HEK293 (cell line): ENCODE results near the gene PHACTR1.

Experiments
- KLF7 ChIP-seq: fragments of 450-650 bp; formaldehyde crosslinking; IDR thresholded peaks from 2 replicates; pipeline ENCODE4 v1.5.1; 2016; ENCODE audit warnings: missing biosample characterization, missing genetic modification characterization, borderline replicate concordance
- OSR2 ChIP-seq: fragments of 450-650 bp; formaldehyde crosslinking; IDR thresholded peaks from 2 replicates; pipeline ENCODE4 v1.5.1; 2016; ENCODE audit warnings: missing biosample characterization, missing genetic modification characterization
- SCRT1 ChIP-seq: fragments of 450-650 bp; formaldehyde crosslinking; IDR thresholded peaks from 2 replicates; pipeline ENCODE4 v1.5.1; 2016; ENCODE audit warnings: missing biosample characterization, missing genetic modification characterization, borderline replicate concordance
- SCRT2 ChIP-seq: fragments of 450-650 bp; formaldehyde crosslinking; IDR thresholded peaks from 2 replicates; pipeline ENCODE4 v1.5.1; 2016; ENCODE audit warnings: missing biosample characterization, missing genetic modification characterization
- SP7 ChIP-seq: fragments of 450-650 bp; formaldehyde crosslinking; IDR thresholded peaks from 2 replicates; pipeline ENCODE4 v1.5.1; 2016; ENCODE audit warnings: missing biosample characterization, missing genetic modification characterization
- YY2 ChIP-seq: fragments of 450-650 bp; formaldehyde crosslinking; IDR thresholded peaks from 2 replicates; pipeline ENCODE4 v1.5.1; 2016; ENCODE audit warnings: missing biosample characterization, missing genetic modification characterization
- ZBTB8A ChIP-seq: fragments of 450-650 bp; formaldehyde crosslinking; IDR thresholded peaks from 2 replicates; pipeline ENCODE4 v1.5.1; 2016; ENCODE audit warnings: missing biosample characterization, missing genetic modification characterization
- ZNF157 ChIP-seq: fragments of 450-650 bp; formaldehyde crosslinking; IDR thresholded peaks from 2 replicates; pipeline ENCODE4 v1.5.1; 2016; ENCODE audit warnings: missing biosample characterization, missing genetic modification characterization
- ZNF2 ChIP-seq: fragments of 450-650 bp; formaldehyde crosslinking; IDR thresholded peaks from 2 replicates; pipeline ENCODE4 v1.5.1; 2016; ENCODE audit warnings: missing biosample characterization, missing genetic modification characterization
- ZNF23 ChIP-seq: fragments of 450-650 bp; formaldehyde crosslinking; IDR thresholded peaks from 2 replicates; pipeline ENCODE4 v1.5.1; 2016; ENCODE audit warnings: missing biosample characterization, missing genetic modification characterization, borderline replicate concordance
- ZNF274 ChIP-seq, 2 experiments: fragments of 200-500 bp in 1 of 2; fragments of 450-650 bp in 1 of 2; sonication (Bioruptor generic) in 1 of 2; formaldehyde crosslinking in 1 of 2; IDR thresholded peaks; 2 replicates each; pipeline versions ENCODE4 v1.5.1 to v1.6.1; 2014 to 2016; ENCODE audit warnings: borderline replicate concordance in 1 of 2, inconsistent platforms in 1 of 2, low read length in 1 of 2, missing biosample characterization in 1 of 2, missing genetic modification characterization in 1 of 2
- ZNF292 ChIP-seq: fragments of 450-650 bp; formaldehyde crosslinking; IDR thresholded peaks from 2 replicates; pipeline ENCODE4 v1.5.1; 2016; ENCODE audit warnings: low read depth, missing biosample characterization, missing genetic modification characterization, borderline replicate concordance
- ZNF335 ChIP-seq: fragments of 450-650 bp; formaldehyde crosslinking; conservative IDR thresholded peaks from 2 replicates; pipeline ENCODE4 v1.5.1; 2016; ENCODE audit warnings: missing biosample characterization, missing genetic modification characterization
- ZNF394 ChIP-seq: fragments of 450-650 bp; formaldehyde crosslinking; IDR thresholded peaks from 2 replicates; pipeline ENCODE4 v1.5.1; 2016; ENCODE audit warnings: missing biosample characterization, missing genetic modification characterization, mild to moderate bottlenecking, moderate library complexity, borderline replicate concordance
- ZNF449 ChIP-seq: fragments of 450-650 bp; formaldehyde crosslinking; IDR thresholded peaks from 2 replicates; pipeline ENCODE4 v1.5.1; 2017; ENCODE audit warnings: missing biosample characterization, mild to moderate bottlenecking, missing genetic modification characterization, moderate library complexity
- ZNF529 ChIP-seq: fragments of 450-650 bp; formaldehyde crosslinking; IDR thresholded peaks from 2 replicates; pipeline ENCODE4 v1.5.1; 2017; ENCODE audit warnings: missing genetic modification characterization, missing biosample characterization; ENCODE audit not compliant: insufficient replicate concordance
- ZNF530 ChIP-seq: fragments of 450-650 bp; formaldehyde crosslinking; IDR thresholded peaks from 2 replicates; pipeline ENCODE4 v1.5.1; 2016; ENCODE audit warnings: low read depth, missing biosample characterization, missing genetic modification characterization
- ZNF548 ChIP-seq: fragments of 450-650 bp; formaldehyde crosslinking; IDR thresholded peaks from 2 replicates; pipeline ENCODE4 v1.5.1; 2016; ENCODE audit warnings: missing biosample characterization, missing genetic modification characterization
- ZNF555 ChIP-seq: fragments of 450-650 bp; formaldehyde crosslinking; conservative IDR thresholded peaks from 2 replicates; pipeline ENCODE4 v1.5.1; 2017; ENCODE audit warnings: missing biosample characterization, mild to moderate bottlenecking, missing genetic modification characterization, inconsistent platforms
- ZNF561 ChIP-seq: fragments of 450-650 bp; IDR thresholded peaks from 2 replicates; pipeline ENCODE4 v1.5.1; 2018; ENCODE audit warnings: missing biosample characterization, missing genetic modification characterization, borderline replicate concordance
- ZNF571 ChIP-seq: fragments of 450-650 bp; formaldehyde crosslinking; IDR thresholded peaks from 2 replicates; pipeline ENCODE4 v1.5.0; 2017; ENCODE audit warnings: missing biosample characterization, missing genetic modification characterization
- ZNF624 ChIP-seq: fragments of 450-650 bp; formaldehyde crosslinking; IDR thresholded peaks from 2 replicates; pipeline ENCODE4 v1.5.1; 2017; ENCODE audit warnings: missing biosample characterization, missing genetic modification characterization
- ZNF677 ChIP-seq: fragments of 450-650 bp; IDR thresholded peaks from 2 replicates; pipeline ENCODE4 v1.5.0; 2018; ENCODE audit warnings: missing biosample characterization, mild to moderate bottlenecking, missing genetic modification characterization, moderate library complexity
- ZNF76 ChIP-seq: fragments of 450-650 bp; formaldehyde crosslinking; IDR thresholded peaks from 2 replicates; pipeline ENCODE4; 2016; ENCODE audit warnings: low read depth, missing biosample characterization, missing genetic modification characterization, borderline replicate concordance
- ZNF768 ChIP-seq: fragments of 450-650 bp; formaldehyde crosslinking; IDR thresholded peaks from 2 replicates; pipeline ENCODE4 v1.5.1; 2018; ENCODE audit warnings: missing biosample characterization, mild to moderate bottlenecking, missing genetic modification characterization
- ZSCAN4 ChIP-seq: fragments of 450-650 bp; formaldehyde crosslinking; IDR thresholded peaks from 2 replicates; pipeline ENCODE4 v1.5.1; 2017; ENCODE audit warnings: missing biosample characterization, missing genetic modification characterization
- ZSCAN5A ChIP-seq: fragments of 450-650 bp; formaldehyde crosslinking; IDR thresholded peaks from 2 replicates; pipeline ENCODE4 v1.5.1; 2016; ENCODE audit warnings: missing biosample characterization, missing genetic modification characterization
- TF ChIP-seq, protein P1 (sequence below): fragments of 450-650 bp; formaldehyde crosslinking; IDR thresholded peaks from 2 replicates; pipeline ENCODE4 v1.5.1; 2016; ENCODE audit warnings: missing biosample characterization, missing genetic modification characterization
- TF ChIP-seq, protein P2 (sequence below): fragments of 450-650 bp; formaldehyde crosslinking; conservative IDR thresholded peaks from 2 replicates; pipeline ENCODE4 v1.5.1; 2016; ENCODE audit warnings: low read depth, missing biosample characterization, missing genetic modification characterization

PHACTR1 gene

GRCh38 chr6:13012977-13013680 is 296.6 kb downstream of the PHACTR1 start (continued):
- TF ChIP-seq ZNF449 (tag by site-specific recombination) (no peak), SP7 (tag by site-specific recombination) (no peak), ZNF76 (tag by site-specific recombination) (no peak), ZNF157 (no peak), ZNF335 (tag by site-specific recombination) (peak; percentile 44), ZSCAN4 (no peak), ZNF571 (tag by site-specific recombination) (no peak), KLF7 (tag by site-specific recombination) (no peak), ZNF624 (no peak), YY2 (tag by site-specific recombination) (no peak), ZNF292 (tag by site-specific recombination) (no peak), ZNF23 (tag by site-specific recombination) (no peak), ZNF677 (tag by site-specific recombination) (no peak), SCRT2 (tag by site-specific recombination) (peak; percentile 92), ZNF530 (tag by site-specific recombination) (no peak), ZNF529 (no peak), ZNF274 (IDR thresholded peaks at IDR 0.05; ENCODE audit: low read length) (no peak), ZNF274 (tag by site-specific recombination; IDR thresholded peaks at IDR 0.05; ENCODE audit: borderline replicate concordance) (no peak), ZNF394 (tag by site-specific recombination) (0 out of 2 replicates have a peak, but pooled peaks have one; percentile 9), ZSCAN5A (tag by site-specific recombination) (no peak), ZNF2 (no peak), OSR2 (tag by site-specific recombination) (peak; percentile 90), ZNF555 (no peak), ZBTB8A (tag by site-specific recombination) (no peak), ZNF561 (no peak), SCRT1 (tag by site-specific recombination) (peak; percentile 40; the same call in 1 of the 2 replicates), ZNF548 (tag by site-specific recombination) (no peak), ZNF768 (tag by site-specific recombination) (no peak)
- TF ChIP-seq, protein P1, sequence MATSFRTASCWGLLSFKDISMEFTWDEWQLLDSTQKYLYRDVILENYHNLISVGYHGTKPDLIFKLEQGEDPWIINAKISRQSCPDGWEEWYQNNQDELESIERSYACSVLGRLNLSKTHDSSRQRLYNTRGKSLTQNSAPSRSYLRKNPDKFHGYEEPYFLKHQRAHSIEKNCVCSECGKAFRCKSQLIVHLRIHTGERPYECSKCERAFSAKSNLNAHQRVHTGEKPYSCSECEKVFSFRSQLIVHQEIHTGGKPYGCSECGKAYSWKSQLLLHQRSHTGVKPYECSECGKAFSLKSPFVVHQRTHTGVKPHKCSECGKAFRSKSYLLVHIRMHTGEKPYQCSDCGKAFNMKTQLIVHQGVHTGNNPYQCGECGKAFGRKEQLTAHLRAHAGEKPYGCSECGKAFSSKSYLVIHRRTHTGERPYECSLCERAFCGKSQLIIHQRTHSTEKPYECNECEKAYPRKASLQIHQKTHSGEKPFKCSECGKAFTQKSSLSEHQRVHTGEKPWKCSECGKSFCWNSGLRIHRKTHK = no peak
- TF ChIP-seq, protein P2, sequence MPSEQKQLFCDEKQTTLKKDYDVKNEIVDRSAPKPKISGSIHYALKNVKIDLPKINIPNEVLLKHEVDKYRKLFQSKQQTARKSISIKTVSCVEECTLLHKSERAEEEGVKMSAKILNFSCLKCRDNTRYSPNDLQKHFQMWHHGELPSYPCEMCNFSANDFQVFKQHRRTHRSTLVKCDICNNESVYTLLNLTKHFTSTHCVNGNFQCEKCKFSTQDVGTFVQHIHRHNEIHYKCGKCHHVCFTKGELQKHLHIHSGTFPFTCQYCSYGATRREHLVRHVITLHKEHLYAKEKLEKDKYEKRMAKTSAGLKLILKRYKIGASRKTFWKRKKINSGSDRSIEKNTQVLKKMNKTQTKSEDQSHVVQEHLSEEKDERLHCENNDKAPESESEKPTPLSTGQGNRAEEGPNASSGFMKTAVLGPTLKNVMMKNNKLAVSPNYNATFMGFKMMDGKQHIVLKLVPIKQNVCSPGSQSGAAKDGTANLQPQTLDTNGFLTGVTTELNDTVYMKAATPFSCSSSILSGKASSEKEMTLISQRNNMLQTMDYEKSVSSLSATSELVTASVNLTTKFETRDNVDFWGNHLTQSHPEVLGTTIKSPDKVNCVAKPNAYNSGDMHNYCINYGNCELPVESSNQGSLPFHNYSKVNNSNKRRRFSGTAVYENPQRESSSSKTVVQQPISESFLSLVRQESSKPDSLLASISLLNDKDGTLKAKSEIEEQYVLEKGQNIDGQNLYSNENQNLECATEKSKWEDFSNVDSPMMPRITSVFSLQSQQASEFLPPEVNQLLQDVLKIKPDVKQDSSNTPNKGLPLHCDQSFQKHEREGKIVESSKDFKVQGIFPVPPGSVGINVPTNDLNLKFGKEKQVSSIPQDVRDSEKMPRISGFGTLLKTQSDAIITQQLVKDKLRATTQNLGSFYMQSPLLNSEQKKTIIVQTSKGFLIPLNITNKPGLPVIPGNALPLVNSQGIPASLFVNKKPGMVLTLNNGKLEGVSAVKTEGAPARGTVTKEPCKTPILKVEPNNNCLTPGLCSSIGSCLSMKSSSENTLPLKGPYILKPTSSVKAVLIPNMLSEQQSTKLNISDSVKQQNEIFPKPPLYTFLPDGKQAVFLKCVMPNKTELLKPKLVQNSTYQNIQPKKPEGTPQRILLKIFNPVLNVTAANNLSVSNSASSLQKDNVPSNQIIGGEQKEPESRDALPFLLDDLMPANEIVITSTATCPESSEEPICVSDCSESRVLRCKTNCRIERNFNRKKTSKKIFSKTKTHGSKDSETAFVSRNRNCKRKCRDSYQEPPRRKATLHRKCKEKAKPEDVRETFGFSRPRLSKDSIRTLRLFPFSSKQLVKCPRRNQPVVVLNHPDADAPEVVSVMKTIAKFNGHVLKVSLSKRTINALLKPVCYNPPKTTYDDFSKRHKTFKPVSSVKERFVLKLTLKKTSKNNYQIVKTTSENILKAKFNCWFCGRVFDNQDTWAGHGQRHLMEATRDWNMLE (tag by site-specific recombination) = no peak
